Memory B cell (primary cell): ENCODE measurements around the gene MEIKIN.

ENCODE experiments used
- ATAC-seq: fragments of 150-1000 bp; cut with Tn5 transposase; 2 replicates; pipeline ENCODE4 v1.10.0; 2021; ENCODE audit warnings: low read depth, mild to moderate bottlenecking, moderate library complexity
- DNase-seq, 2 donors: peaks; one replicate each; pipeline ENCODE4 v3.0.0; 2022; ENCODE audit warnings: low spot score in 2 of 2
- H3K27ac Mint-ChIP-seq: one replicate; pipeline ENCODE4 v1.8.0; 2022; ENCODE audit warnings: mild to moderate bottlenecking, moderate library complexity, mixed read lengths
- H3K27me3 Mint-ChIP-seq: one replicate; pipeline ENCODE4 v1.8.0; 2022; ENCODE audit warnings: mixed read lengths
- H3K36me3 Mint-ChIP-seq: one replicate; pipeline ENCODE4 v1.8.0; 2022; ENCODE audit warnings: mild to moderate bottlenecking, mixed read lengths
- H3K4me1 Mint-ChIP-seq: one replicate; pipeline ENCODE4 v1.8.0; 2022; ENCODE audit warnings: mixed read lengths
- H3K4me3 Mint-ChIP-seq: one replicate; pipeline ENCODE4 v1.8.0; 2022; ENCODE audit warnings: mild to moderate bottlenecking, moderate library complexity, mixed read lengths
- H3K9me3 Mint-ChIP-seq: one replicate; pipeline ENCODE4 v1.8.0; 2022; ENCODE audit warnings: mixed read lengths

The MEIKIN gene

GRCh38 chr5:131980696-131981095 lies 35.2 kb upstream of the MEIKIN start:
- H3K9me3 Mint-ChIP-seq: no peaks in the 10 kb centered on the region
- H3K27me3 Mint-ChIP-seq: peaks cover 7% of the 10 kb centered on the region
- no peaks in the 10 kb centered on the region for H3K4me1 Mint-ChIP-seq
- no peak overlapping the region for H3K27ac Mint-ChIP-seq
- no peaks in the 10 kb centered on the region for H3K36me3 Mint-ChIP-seq
- DNase-seq: no peak
- ATAC-seq: no peak
- no peak overlapping the region for H3K4me3 Mint-ChIP-seq

- peaks cover 2% of the 10 kb centered on the region for H3K4me1 Mint-ChIP-seq
- H3K27me3 Mint-ChIP-seq: peaks cover 7% of the 10 kb centered on the region
- ATAC-seq (no peak), DNase-seq (no peak)
- no peak overlapping the region for H3K27ac Mint-ChIP-seq
- H3K36me3 Mint-ChIP-seq: no peaks in the 10 kb centered on the region
- H3K4me3 Mint-ChIP-seq: no peak overlapping the region
- no peaks in the 10 kb centered on the region for H3K9me3 Mint-ChIP-seq
Measured at GRCh38 chr5:131979816-131980215, 34.4 kb upstream of the MEIKIN start.

GRCh38 chr5:131977212-131977604 lies 31.7 kb upstream of the MEIKIN start:
- DNase-seq: no peak
- Mint-ChIP-seq H3K4me1 (peaks cover 4% of the 10 kb centered on the region), H3K36me3 (no peaks in the 10 kb centered on the region), H3K27me3 (peaks cover 2% of the 10 kb centered on the region), H3K9me3 (no peaks in the 10 kb centered on the region), H3K27ac (no peak overlapping the region), H3K4me3 (no peak overlapping the region)
- no peak for ATAC-seq

- Mint-ChIP-seq H3K9me3 (no peaks in the 10 kb centered on the region), H3K27me3 (peaks cover 1% of the 10 kb centered on the region), H3K4me1 (peaks cover 4% of the 10 kb centered on the region), H3K4me3 (no peak overlapping the region), H3K27ac (no peak overlapping the region), H3K36me3 (no peaks in the 10 kb centered on the region)
- no peak for ATAC-seq
- DNase-seq: no peak
Measured at GRCh38 chr5:131976414-131977211, 31.1 kb upstream of the MEIKIN start.

GRCh38 chr5:131974956-131975726 lies 29.7 kb upstream of the MEIKIN start:
- ATAC-seq (no peak), DNase-seq (no peak)
- Mint-ChIP-seq H3K36me3 (no peaks in the 10 kb centered on the region), H3K4me1 (peaks cover 4% of the 10 kb centered on the region), H3K4me3 (no peak overlapping the region), H3K27me3 (no peaks in the 10 kb centered on the region), H3K27ac (no peak overlapping the region), H3K9me3 (no peaks in the 10 kb centered on the region)

- Mint-ChIP-seq H3K4me1 (peaks cover 4% of the 10 kb centered on the region), H3K4me3 (no peak overlapping the region), H3K27ac (no peak overlapping the region), H3K27me3 (no peaks in the 10 kb centered on the region), H3K9me3 (no peaks in the 10 kb centered on the region), H3K36me3 (no peaks in the 10 kb centered on the region)
- no peak for ATAC-seq
- no peak for DNase-seq
Measured at GRCh38 chr5:131974622-131974955, 29.1 kb upstream of the MEIKIN start.

GRCh38 chr5:131974016-131974415 lies 28.6 kb upstream of the MEIKIN start:
- Mint-ChIP-seq H3K27ac (no peak overlapping the region), H3K4me3 (no peak overlapping the region), H3K36me3 (no peaks in the 10 kb centered on the region), H3K9me3 (no peaks in the 10 kb centered on the region), H3K27me3 (no peaks in the 10 kb centered on the region), H3K4me1 (peaks cover 4% of the 10 kb centered on the region)
- ATAC-seq (no peak), DNase-seq (no peak)

GRCh38 chr5:131973089-131973712 lies 27.7 kb upstream of the MEIKIN start:
- peaks cover 4% of the 10 kb centered on the region for H3K4me1 Mint-ChIP-seq
- DNase-seq (no peak), ATAC-seq (no peak)
- H3K36me3 Mint-ChIP-seq: no peaks in the 10 kb centered on the region
- no peak overlapping the region for H3K27ac Mint-ChIP-seq
- H3K27me3 Mint-ChIP-seq: no peaks in the 10 kb centered on the region
- H3K4me3 Mint-ChIP-seq: no peak overlapping the region
- H3K9me3 Mint-ChIP-seq: no peaks in the 10 kb centered on the region

- no peaks in the 10 kb centered on the region for H3K4me1 Mint-ChIP-seq
- no peaks in the 10 kb centered on the region for H3K36me3 Mint-ChIP-seq
- DNase-seq (no peak), ATAC-seq (no peak)
- no peaks in the 10 kb centered on the region for H3K9me3 Mint-ChIP-seq
- H3K4me3 Mint-ChIP-seq: no peak overlapping the region
- H3K27ac Mint-ChIP-seq: no peak overlapping the region
- H3K27me3 Mint-ChIP-seq: peaks cover 5% of the 10 kb centered on the region
Measured at GRCh38 chr5:131968396-131968954, 23.0 kb upstream of the MEIKIN start.

- Mint-ChIP-seq H3K27me3 (peaks cover 5% of the 10 kb centered on the region), H3K27ac (no peak overlapping the region), H3K4me3 (no peak overlapping the region), H3K36me3 (no peaks in the 10 kb centered on the region), H3K9me3 (no peaks in the 10 kb centered on the region), H3K4me1 (no peaks in the 10 kb centered on the region)
- ATAC-seq (no peak), DNase-seq (no peak)
Measured at GRCh38 chr5:131966551-131966950, 21.1 kb upstream of the MEIKIN start.

GRCh38 chr5:131965826-131966415 lies 20.5 kb upstream of the MEIKIN start:
- Mint-ChIP-seq H3K9me3 (no peaks in the 10 kb centered on the region), H3K27ac (no peak overlapping the region), H3K4me1 (no peaks in the 10 kb centered on the region), H3K4me3 (no peak overlapping the region), H3K36me3 (no peaks in the 10 kb centered on the region), H3K27me3 (peaks cover 5% of the 10 kb centered on the region)
- ATAC-seq (no peak), DNase-seq (no peak)

GRCh38 chr5:131959906-131960305 lies 14.4 kb upstream of the MEIKIN start:
- ATAC-seq: no peak
- peaks cover 3% of the 10 kb centered on the region for H3K27me3 Mint-ChIP-seq
- no peak overlapping the region for H3K4me3 Mint-ChIP-seq
- H3K36me3 Mint-ChIP-seq: no peaks in the 10 kb centered on the region
- DNase-seq: no peak
- H3K4me1 Mint-ChIP-seq: no peaks in the 10 kb centered on the region
- no peaks in the 10 kb centered on the region for H3K9me3 Mint-ChIP-seq
- H3K27ac Mint-ChIP-seq: no peak overlapping the region

- no peaks in the 10 kb centered on the region for H3K36me3 Mint-ChIP-seq
- DNase-seq (no peak), ATAC-seq (no peak)
- no peak overlapping the region for H3K27ac Mint-ChIP-seq
- H3K4me3 Mint-ChIP-seq: no peak overlapping the region
- H3K9me3 Mint-ChIP-seq: no peaks in the 10 kb centered on the region
- H3K27me3 Mint-ChIP-seq: peaks cover 8% of the 10 kb centered on the region
- no peaks in the 10 kb centered on the region for H3K4me1 Mint-ChIP-seq
Measured at GRCh38 chr5:131959136-131959535, 13.7 kb upstream of the MEIKIN start.
